ENCODE results near the gene PGC. TPM values are rescaled to one million over a fixed set of nuclear protein-coding genes. Genes with fewer than 3 reads are reported as not detected.

Gene PGC
- total and polyA plus RNA-seq, 5 donors, result 0.42 to 1.00 TPM; not detected in 3

DNA sequence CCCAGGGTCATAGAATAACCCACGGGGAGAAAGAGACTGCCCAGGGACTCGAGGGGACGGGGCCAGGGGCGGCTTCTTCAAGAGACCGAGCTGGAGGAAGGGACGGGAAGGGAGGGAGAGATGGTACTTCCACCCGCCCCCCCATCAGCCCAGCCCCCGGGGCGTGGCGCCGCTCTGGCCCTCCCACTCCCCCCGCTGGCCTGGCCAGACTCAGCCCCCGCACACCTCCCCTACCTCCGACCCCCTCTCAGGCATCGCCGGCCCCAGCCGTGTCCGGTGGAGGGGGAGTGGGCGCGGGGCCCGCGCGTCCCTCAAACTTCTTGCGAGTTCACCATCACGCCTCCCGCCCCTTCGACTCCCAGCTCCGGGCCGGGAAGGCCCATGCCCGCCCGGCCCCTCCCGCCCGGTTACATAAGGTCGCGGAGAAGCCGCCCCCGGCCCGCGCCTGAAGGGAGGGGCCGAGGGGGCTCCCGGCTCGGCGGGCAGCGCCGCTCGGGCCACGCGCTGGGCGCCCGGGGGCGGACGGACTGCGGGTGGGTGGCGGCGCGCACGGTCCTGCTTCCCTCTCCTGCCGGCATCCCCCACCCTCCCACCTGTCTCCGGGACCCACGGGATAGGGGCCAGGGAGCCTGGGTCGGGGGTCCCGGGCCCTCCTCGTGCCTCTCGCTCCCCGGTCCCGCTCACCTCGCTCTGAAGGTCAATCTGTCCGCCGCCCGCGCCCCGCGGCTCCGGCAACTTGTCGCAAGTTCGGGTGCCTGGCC is 12.4 kb downstream of the PGC start:
- Histone ChIP-seq H3K27me3 (ENCODE audit: control insufficient read depth, insufficient read depth) (no peaks in the 10 kb centered on the region), H3K9me3 (ENCODE audit: control insufficient read depth, low read length) (no peaks in the 10 kb centered on the region), H3K4me3 (ENCODE audit: low read length) (peak overlapping the region; percentile 94), H3K27ac (ENCODE audit: low read length) (peak overlapping the region; percentile 95), H3K4me1 (ENCODE audit: control insufficient read depth, insufficient read depth, low read length) (peaks cover 22% of the 10 kb centered on the region)
- under 1% methylated on average over 75 of the region's 76 CpGs for WGBS
- ATAC-seq (peak; percentile 86 to 88), DNase-seq (peak; percentile 85 to 95 (median 95))
- intact Hi-C loops (cut with DNase I), result loop anchor here in 2 of 4 donors (2.0 kb wide), 1 partner anchor 28 kb away; no protein-coding TSS in a partner anchor

DNA sequence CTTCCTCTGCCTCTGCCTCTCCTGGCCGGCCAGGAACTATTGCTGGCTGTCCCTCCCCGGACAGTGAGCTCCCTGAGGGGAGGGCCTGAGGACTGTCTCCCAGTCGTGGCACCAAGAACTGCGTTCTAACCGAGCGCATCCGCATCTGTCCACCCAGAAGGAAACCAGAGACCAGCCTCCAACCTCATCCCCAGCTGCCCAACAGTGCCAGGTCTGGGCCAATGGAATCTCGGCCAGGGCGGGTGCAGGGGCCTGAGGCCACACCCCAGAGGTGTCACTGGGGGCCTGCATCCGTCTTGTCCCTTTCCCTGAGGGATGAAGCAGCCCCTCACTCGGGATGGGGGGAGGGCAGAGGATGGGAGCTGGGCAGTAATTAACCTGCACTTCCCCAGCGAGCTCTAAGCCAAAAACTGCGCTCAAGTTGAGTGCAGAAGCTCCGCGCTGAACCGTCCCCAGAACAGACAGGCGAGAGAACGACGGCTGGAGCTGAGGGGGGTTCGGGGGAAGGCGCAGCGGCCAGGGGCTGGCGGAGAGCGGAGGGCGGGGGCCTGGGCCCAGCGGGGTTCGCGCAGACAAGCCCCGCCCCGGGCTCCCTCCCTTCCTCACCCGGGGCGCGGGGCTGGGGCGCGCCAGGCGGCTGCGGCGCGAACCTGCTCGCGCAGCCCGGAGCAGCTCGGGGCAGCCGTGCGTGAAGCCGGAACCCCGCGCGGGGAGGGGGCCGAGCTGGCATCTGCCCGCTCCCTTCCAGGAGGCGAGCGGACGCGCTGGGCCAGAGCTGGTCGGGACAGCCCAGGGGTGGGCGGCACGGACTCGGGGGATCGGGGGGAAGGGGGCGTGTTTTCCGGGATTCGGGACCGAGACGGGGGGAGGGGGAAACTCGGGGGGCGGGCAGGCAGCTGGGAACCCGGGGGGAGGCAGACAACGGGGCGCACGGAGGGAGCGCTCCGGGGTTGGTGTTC is 13.2 kb downstream of the PGC start:
- H3K4me1 ChIP-seq (ENCODE audit: control insufficient read depth, insufficient read depth, low read length), result peaks cover 28% of the 10 kb centered on the region
- ATAC-seq, result peak; percentile 78 to 84
- under 1% methylated on average over 73 of the region's 73 CpGs for WGBS

DNA sequence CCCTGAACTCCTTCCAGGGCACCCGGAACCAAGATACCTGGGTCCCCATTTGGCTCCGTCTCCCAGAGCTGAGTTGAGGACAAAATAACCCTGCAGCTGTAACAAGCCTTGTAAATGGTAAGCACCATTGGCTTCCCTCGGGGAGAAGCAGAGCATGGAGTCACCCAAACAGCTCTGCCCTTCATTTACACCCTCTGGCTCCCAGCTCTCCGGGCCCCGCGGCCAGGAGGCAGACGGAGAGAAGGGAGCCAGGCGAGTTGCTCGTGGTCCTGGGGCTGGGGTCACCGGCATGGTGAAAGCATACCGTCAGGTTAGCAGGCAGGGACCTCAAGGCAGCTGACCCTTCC is 13.9 kb downstream of the PGC start:
- peak overlapping the region; percentile 95 for H3K27ac ChIP-seq (ENCODE audit: low read length)

More for the DNA sequence above, 13.2 kb downstream of the PGC start:
- intact Hi-C loops (cut with DNase I), result loop anchor here in 2 of 4 donors (2.0 kb wide), 1 partner anchor 27 kb away; no protein-coding TSS in a partner anchor
- no peaks in the 10 kb centered on the region for H3K9me3 ChIP-seq (ENCODE audit: control insufficient read depth, low read length)
- H3K27me3 ChIP-seq (ENCODE audit: control insufficient read depth, insufficient read depth), result no peaks in the 10 kb centered on the region
- peak; percentile 77 to 93 (median 91) for DNase-seq
- H3K4me3 ChIP-seq (ENCODE audit: low read length), result peak overlapping the region; percentile 94
- H3K27ac ChIP-seq (ENCODE audit: low read length), result peak overlapping the region; percentile 95

DNA sequence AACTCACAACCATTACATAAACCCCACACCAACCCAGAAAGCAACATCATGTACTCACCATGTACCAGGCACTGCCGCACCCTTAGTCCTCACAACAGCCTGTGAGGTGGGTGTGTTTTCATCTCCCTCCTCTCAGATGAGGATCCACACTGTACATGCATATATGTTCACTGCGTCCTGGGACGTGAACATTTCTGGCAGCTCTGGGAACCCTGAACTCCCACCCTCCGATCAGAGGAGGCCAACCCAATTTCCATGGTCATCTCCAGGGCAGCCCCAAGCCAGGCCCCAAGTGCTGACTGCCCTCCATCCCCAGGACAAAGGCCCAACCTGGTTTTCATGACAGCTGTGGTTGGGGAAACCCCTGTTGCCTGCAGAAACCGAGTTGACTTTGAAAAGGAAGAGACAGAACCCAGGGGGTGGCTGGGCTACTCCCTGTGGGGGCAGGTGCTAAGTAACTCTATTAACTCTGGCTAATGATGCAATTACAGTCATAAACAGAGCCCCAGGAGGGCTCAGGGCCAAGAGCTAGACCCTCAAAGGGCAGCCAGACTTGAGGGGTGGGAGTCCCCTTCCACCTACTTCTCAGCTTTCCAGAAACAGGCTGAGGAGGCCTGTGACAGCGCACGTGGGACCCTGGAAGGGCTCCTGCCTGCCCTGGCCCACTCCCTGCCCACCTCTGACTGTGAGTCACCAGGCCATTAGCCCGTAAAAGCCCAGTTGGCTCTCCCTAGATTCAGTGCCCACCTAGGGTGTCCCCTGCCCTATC is 14.4 kb downstream of the PGC start:
- DNase-seq (no peak), ATAC-seq (no peak)
- Histone ChIP-seq H3K4me1 (ENCODE audit: control insufficient read depth, insufficient read depth, low read length) (peaks cover 29% of the 10 kb centered on the region), H3K4me3 (ENCODE audit: low read length) (no peak overlapping the region), H3K27me3 (ENCODE audit: control insufficient read depth, insufficient read depth) (no peaks in the 10 kb centered on the region), H3K27ac (ENCODE audit: low read length) (peak overlapping the region; percentile 95), H3K9me3 (ENCODE audit: control insufficient read depth, low read length) (no peaks in the 10 kb centered on the region)
- intact Hi-C loops (cut with DNase I), result no loop called here
- 61% methylated on average over 8 of the region's 8 CpGs for WGBS

More for the DNA sequence above, 13.9 kb downstream of the PGC start:
- Histone ChIP-seq H3K27me3 (ENCODE audit: control insufficient read depth, insufficient read depth) (no peaks in the 10 kb centered on the region), H3K4me1 (ENCODE audit: control insufficient read depth, insufficient read depth, low read length) (peaks cover 29% of the 10 kb centered on the region), H3K4me3 (ENCODE audit: low read length) (peak overlapping the region; percentile 94), H3K9me3 (ENCODE audit: control insufficient read depth, low read length) (no peaks in the 10 kb centered on the region)
- DNase-seq (no peak), ATAC-seq (no peak)
- intact Hi-C loops (cut with DNase I), result no loop called here
- 38% methylated on average over 11 of the region's 11 CpGs for WGBS

DNA sequence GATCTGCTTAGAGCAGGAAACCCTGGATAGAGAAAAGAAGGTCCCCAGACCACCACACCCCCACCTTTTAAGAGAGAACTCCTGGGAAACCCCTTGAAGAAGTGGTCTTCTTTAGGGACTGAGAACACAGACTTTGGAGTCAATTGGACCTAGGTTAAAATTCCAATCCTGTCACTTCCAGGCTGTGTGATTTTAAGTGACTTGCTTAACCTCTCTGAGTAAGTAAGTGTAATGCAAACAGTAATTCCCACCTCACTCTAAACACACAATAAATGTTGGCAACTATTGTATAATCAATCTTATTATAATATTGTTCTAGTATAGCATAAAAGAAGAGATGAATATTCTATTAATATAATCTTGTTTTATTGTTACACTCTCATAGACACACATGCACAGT is 15.0 kb downstream of the PGC start:
- H3K4me3 ChIP-seq (ENCODE audit: low read length), result no peak overlapping the region
- no peaks in the 10 kb centered on the region for H3K9me3 ChIP-seq (ENCODE audit: control insufficient read depth, low read length)
- ATAC-seq (no peak), DNase-seq (no peak)
- no peaks in the 10 kb centered on the region for H3K27me3 ChIP-seq (ENCODE audit: control insufficient read depth, insufficient read depth)
- peaks cover 29% of the 10 kb centered on the region for H3K4me1 ChIP-seq (ENCODE audit: control insufficient read depth, insufficient read depth, low read length)
- H3K27ac ChIP-seq (ENCODE audit: low read length), result no peak overlapping the region
- intact Hi-C loops (cut with DNase I), result no loop called here

DNA sequence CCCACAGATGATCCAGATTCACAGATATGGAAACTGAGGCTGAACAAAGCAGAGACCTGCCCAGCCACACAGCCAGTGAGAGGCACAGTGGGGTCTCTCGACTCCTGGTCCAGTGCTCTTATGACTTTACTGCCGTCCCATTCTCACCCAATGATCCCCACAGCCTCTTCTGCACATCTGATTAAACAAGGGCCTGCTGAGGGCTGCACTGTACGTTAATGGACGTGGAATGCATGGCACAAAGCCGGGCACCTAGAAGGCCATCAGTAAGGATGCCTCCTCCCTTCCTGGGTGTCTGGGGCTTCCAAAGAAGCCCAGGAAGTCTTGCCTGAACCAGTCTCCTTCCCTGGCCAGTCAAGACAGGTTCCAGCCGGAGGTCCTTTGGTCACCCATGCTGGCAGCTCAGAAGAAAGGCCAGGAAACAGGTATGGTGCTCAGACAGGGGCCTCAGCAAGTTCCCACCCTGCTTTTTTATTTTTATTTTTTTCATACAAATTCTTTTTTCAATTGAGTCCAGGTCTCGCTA is 15.6 kb downstream of the PGC start:
- no peak overlapping the region for H3K4me3 ChIP-seq (ENCODE audit: low read length)
- no peak overlapping the region for H3K27ac ChIP-seq (ENCODE audit: low read length)
- DNase-seq (no peak), ATAC-seq (no peak)
- 78% methylated on average over 7 of the region's 7 CpGs for WGBS
- H3K9me3 ChIP-seq (ENCODE audit: control insufficient read depth, low read length), result no peaks in the 10 kb centered on the region
- intact Hi-C loops (cut with DNase I), result no loop called here
- H3K4me1 ChIP-seq (ENCODE audit: control insufficient read depth, insufficient read depth, low read length), result peaks cover 29% of the 10 kb centered on the region
- H3K27me3 ChIP-seq (ENCODE audit: control insufficient read depth, insufficient read depth), result no peaks in the 10 kb centered on the region

DNA sequence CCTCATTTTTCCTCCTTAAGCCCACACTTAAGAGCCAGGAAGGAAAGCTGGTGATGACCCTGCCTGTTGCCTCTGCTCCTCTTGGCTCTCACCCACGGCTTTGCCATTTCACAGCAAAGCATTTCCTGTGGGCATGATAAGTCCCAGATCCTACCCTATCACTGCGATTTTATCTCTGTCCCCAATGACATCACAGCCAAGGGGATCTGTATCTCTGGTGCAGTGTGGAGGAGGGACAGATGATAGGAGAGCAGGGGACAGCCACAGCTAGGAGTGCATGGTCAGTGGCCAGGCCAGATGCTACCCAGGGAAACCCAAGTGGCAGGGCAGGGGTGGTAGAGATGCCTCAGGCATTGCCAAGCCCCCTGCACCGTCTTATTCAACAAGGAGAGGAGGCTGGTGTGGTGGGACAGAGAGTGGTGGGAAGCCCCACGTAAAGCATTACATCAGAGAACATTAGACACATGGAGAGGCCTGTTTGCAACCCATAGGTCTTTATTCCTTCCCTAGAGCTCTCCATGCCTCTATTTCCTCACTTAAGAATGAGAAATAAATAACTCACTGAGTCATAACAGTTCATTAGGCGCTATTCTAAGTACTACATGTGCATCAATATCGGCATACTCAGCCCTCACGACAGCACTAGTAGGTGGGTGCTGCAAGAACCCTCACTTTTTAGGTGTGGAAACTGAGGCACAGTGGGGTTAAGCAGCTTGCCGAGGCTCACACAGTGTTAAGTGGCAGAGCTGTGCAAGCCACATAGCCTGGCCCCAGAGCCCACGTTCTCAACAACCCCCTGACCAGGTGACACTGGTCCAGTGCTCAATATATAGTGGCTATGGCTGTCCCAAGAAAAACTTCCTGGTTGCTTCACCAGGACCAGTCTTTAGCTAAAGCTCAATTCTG is 16.4 kb downstream of the PGC start:
- intact Hi-C loops (cut with DNase I), result no loop called here
- H3K27ac ChIP-seq (ENCODE audit: low read length), result no peak overlapping the region
- DNase-seq, result no peak
- 53% methylated on average over 9 of the region's 9 CpGs for whole genome bisulfite sequencing
- ATAC-seq, result no peak
- no peaks in the 10 kb centered on the region for H3K9me3 ChIP-seq (ENCODE audit: control insufficient read depth, low read length)
- no peak overlapping the region for H3K4me3 ChIP-seq (ENCODE audit: low read length)
- H3K27me3 ChIP-seq (ENCODE audit: control insufficient read depth, insufficient read depth), result no peaks in the 10 kb centered on the region
- peaks cover 29% of the 10 kb centered on the region for H3K4me1 ChIP-seq (ENCODE audit: control insufficient read depth, insufficient read depth, low read length)

DNA sequence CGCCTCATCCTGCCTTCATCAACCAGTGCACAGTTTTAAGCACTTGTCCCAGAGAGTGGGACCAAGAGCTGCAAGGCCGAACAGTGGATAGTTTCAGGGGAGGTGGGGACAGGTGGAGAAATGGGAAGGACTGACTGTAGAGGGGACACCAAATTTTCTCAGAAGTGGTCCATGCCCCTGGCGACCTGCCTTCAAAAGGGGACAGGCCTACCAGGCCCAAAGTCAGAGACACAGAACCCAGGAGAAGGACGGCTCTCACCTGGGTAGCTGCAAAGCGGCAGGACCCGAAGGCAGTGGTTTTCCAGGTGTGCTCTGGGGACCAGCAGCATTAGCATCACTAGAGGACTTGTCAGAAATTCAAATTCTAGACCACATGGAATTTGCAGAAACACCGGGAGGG is 17.6 kb downstream of the PGC start:
- no peak for ATAC-seq
- peaks cover 35% of the 10 kb centered on the region for H3K4me1 ChIP-seq (ENCODE audit: control insufficient read depth, insufficient read depth, low read length)
- peak in 1 of 3 donors; percentile 44 for DNase-seq
- no peak overlapping the region for H3K27ac ChIP-seq (ENCODE audit: low read length)
- H3K4me3 ChIP-seq (ENCODE audit: low read length), result no peak overlapping the region
- no peaks in the 10 kb centered on the region for H3K27me3 ChIP-seq (ENCODE audit: control insufficient read depth, insufficient read depth)
- H3K9me3 ChIP-seq (ENCODE audit: control insufficient read depth, low read length), result no peaks in the 10 kb centered on the region
- WGBS, result 93% methylated on average over 7 of the region's 7 CpGs
- intact Hi-C loops (cut with DNase I), result no loop called here

DNA sequence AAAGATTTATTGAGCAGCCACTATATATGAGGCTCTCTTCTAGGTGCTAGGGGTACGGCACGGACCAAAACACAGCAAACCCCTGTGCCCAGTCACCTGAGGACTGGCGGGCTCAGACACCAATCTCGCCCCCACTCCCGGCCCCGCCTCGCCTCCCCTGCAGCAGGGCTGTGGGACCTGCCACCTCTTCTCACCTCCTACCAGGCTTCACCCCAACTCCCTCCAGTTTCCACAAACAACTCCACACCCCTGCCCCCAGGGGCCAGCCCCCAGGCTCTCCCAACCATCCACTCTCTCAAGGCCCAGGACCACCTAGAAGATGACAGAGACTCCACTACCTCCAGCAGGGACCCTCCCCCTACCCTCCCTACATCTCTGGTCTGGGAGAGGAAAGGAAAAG is 18.2 kb downstream of the PGC start:
- no peak overlapping the region for H3K4me3 ChIP-seq (ENCODE audit: low read length)
- H3K27ac ChIP-seq (ENCODE audit: low read length), result peak overlapping the region; percentile 23
- H3K27me3 ChIP-seq (ENCODE audit: control insufficient read depth, insufficient read depth), result no peaks in the 10 kb centered on the region
- no peaks in the 10 kb centered on the region for H3K9me3 ChIP-seq (ENCODE audit: control insufficient read depth, low read length)
- intact Hi-C loops (cut with DNase I), result no loop called here
- ATAC-seq, result no peak
- peak in 1 of 3 donors; percentile 37 for DNase-seq
- 91% methylated on average over 7 of the region's 7 CpGs for WGBS
- H3K4me1 ChIP-seq (ENCODE audit: control insufficient read depth, insufficient read depth, low read length), result peaks cover 42% of the 10 kb centered on the region

All from right cardiac atrium (tissue), 5 donors.